Activated CD4-positive, alpha-beta T cell treated with anti-CD3 and anti-CD28 coated beads for 36 hours (primary cell): ENCODE data around the gene PPM1J. TPM values are rescaled to one million over a fixed set of nuclear protein-coding genes. Genes with fewer than 3 reads are reported as not detected.
"Not testable (repeated sequence)": the region's sequence is repeated elsewhere in the genome, so short reads cannot be mapped to it uniquely, and the experiment has no call there.

ENCODE experiments used
- ATAC-seq: fragments of 200-7000 bp; cut with Tn5 transposase; one replicate; pipeline ENCODE4 v1.10.0; 2021; ENCODE audit warnings: mild to moderate bottlenecking, moderate library complexity
- CTCF ChIA-PET: fragments of 350-600 bp; sonication (Branson Sonifier 250); formaldehyde crosslinking; loops from one replicate; lab custom pipeline; 2021; ENCODE audit warnings: antibody characterized with exemption; lab: Charles Lee
- POLR2A ChIA-PET: fragments of 350-600 bp; sonication (Branson Sonifier 250); formaldehyde crosslinking; loops from one replicate; lab custom pipeline; 2021; ENCODE audit warnings: antibody characterized with exemption, inconsistent platforms; lab: Charles Lee
- DNase-seq: peaks from one replicate; pipeline ENCODE4 v3.0.0-alpha.2; 2020
- H3K27ac Mint-ChIP-seq: one replicate; pipeline ENCODE4 v1.8.0; 2021; ENCODE audit warnings: mixed read lengths
- H3K27me3 Mint-ChIP-seq: one replicate; pipeline ENCODE4 v1.8.0; 2021; ENCODE audit warnings: mixed read lengths
- H3K36me3 Mint-ChIP-seq: one replicate; pipeline ENCODE4 v1.8.0; 2021; ENCODE audit warnings: low read depth, mixed read lengths
- H3K4me1 Mint-ChIP-seq: one replicate; pipeline ENCODE4 v1.8.0; 2021; ENCODE audit warnings: mixed read lengths
- H3K4me3 Mint-ChIP-seq: one replicate; pipeline ENCODE4 v1.8.0; 2021; ENCODE audit warnings: mild to moderate bottlenecking, moderate library complexity, mixed read lengths
- H3K9me3 Mint-ChIP-seq: one replicate; pipeline ENCODE4 v1.8.0; 2021; ENCODE audit warnings: low read depth, mixed read lengths
- intact Hi-C, 2 experiments: fragments of 100-400 bp; cut with DNase I in 1 of 2; cut with micrococcal nuclease in 1 of 2; formaldehyde crosslinking; loops; one replicate each; pipeline versions ENCODE4 v1.14.2 to v1.15.1; 2022 to 2024; cut with DNase I, micrococcal nuclease
- total RNA-seq, 2 experiments: library from RNA; stranded (reverse); gene quantifications; one replicate each; pipeline ENCODE4 v1.2.3, GENCODE V29; 2021

Gene PPM1J
- total RNA-seq, 2 experiments from 2014 or later = 0.75 to 0.88 TPM

GRCh38 chr1:112735752-112736151 lies 20.6 kb upstream of the PPM1J start:
- Mint-ChIP-seq H3K4me1 (peaks cover 24% of the 10 kb centered on the region), H3K27ac (no peak overlapping the region), H3K9me3 (peaks cover 2% of the 10 kb centered on the region), H3K4me3 (no peak overlapping the region), H3K36me3 (no peaks in the 10 kb centered on the region), H3K27me3 (peaks cover 35% of the 10 kb centered on the region)
- ATAC-seq = peak; percentile 87
- ChIA-PET CTCF (interaction anchor here (0.6 to 1.3 kb wide), 4 partner anchors 15 to 300 kb away, joined by 3 to 4 read pairs (median 3); no protein-coding TSS in a partner anchor), POLR2A (interaction anchor here (0.6 kb wide), 1 partner anchor 31 kb away, joined by 3 read pairs; no protein-coding TSS in a partner anchor)
- DNase-seq = no peak
- intact Hi-C loops = no loop called here

- POLR2A ChIA-PET = no interaction called here
- no peak for DNase-seq
- Mint-ChIP-seq H3K36me3 (no peaks in the 10 kb centered on the region), H3K27ac (no peak overlapping the region), H3K4me3 (no peak overlapping the region), H3K27me3 (peaks cover 8% of the 10 kb centered on the region), H3K4me1 (peaks cover 14% of the 10 kb centered on the region), H3K9me3 (no peaks in the 10 kb centered on the region)
- intact Hi-C loops = no loop called here
- CTCF ChIA-PET = no interaction called here
- no peak for ATAC-seq
Observed at GRCh38 chr1:112731451-112731850, 16.3 kb upstream of the PPM1J start.

- ChIA-PET CTCF (interaction anchor here (0.8 to 2.3 kb wide), 5 partner anchors 8 to 79 kb away, joined by 3 to 12 read pairs (median 6); a partner anchor contains a TSS), POLR2A (no interaction called here)
- H3K4me3 Mint-ChIP-seq = no peak overlapping the region
- peaks cover 8% of the 10 kb centered on the region for H3K27me3 Mint-ChIP-seq
- H3K27ac Mint-ChIP-seq = no peak overlapping the region
- peaks cover 7% of the 10 kb centered on the region for H3K4me1 Mint-ChIP-seq
- ATAC-seq = no peak
- no peaks in the 10 kb centered on the region for H3K9me3 Mint-ChIP-seq
- intact Hi-C loops = no loop called here
- no peaks in the 10 kb centered on the region for H3K36me3 Mint-ChIP-seq
- no peak for DNase-seq
Observed at GRCh38 chr1:112729909-112730308, 14.8 kb upstream of the PPM1J start.

- ATAC-seq, H3K36me3 Mint-ChIP-seq, intact Hi-C loops, POLR2A ChIA-PET, H3K27me3 Mint-ChIP-seq, H3K4me3 Mint-ChIP-seq, H3K27ac Mint-ChIP-seq, DNase-seq, H3K9me3 Mint-ChIP-seq, H3K4me1 Mint-ChIP-seq: not testable (repeated sequence)
- CTCF ChIA-PET = interaction anchor here (0.8 to 2.3 kb wide), 3 partner anchors 8 to 80 kb away, joined by 3 to 9 read pairs (median 5); no protein-coding TSS in a partner anchor
Observed at GRCh38 chr1:112729011-112729410, 13.9 kb upstream of the PPM1J start.

DNA sequence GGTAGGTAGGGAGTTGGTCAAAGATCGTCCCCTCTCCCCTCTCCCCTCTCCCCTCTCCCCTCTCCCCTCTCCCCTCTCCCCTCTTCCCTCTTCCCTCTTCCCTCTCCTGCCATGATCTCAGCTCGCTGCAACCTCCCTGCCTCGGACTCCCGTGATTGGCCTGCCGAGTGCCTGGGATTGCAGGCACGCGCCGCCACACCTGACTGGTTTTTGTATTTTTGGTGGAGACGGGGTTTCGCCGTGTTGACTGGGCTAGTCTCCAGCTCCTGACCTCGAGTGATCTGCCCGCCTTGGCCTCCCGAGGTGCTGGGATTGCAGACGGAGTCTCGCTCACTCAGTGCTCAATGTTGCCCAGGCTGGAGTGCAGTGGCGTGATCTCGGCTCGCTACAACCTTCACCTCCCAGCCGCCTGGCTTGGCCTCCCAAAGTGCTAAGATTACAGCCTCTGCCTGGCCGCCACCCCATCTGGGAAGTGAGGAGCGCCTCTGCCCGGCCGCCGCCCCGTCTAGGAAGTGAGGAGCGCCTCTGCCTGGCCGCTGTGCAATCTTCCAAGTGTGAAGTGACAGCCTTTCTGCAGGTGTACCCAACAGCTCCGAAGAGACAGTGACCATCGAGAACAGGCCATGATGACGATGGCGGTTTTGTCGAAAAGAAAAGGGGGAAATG lies 13.3 kb upstream of the PPM1J start:
- intact Hi-C loops, H3K9me3 Mint-ChIP-seq, POLR2A ChIA-PET, H3K27me3 Mint-ChIP-seq, H3K4me1 Mint-ChIP-seq, H3K27ac Mint-ChIP-seq, H3K4me3 Mint-ChIP-seq, ATAC-seq, H3K36me3 Mint-ChIP-seq, DNase-seq: not testable (repeated sequence)
- CTCF ChIA-PET = interaction anchor here (0.7 kb wide), 1 partner anchor 338 kb away, joined by 3 read pairs; no protein-coding TSS in a partner anchor

- intact Hi-C loops = no loop called here
- Mint-ChIP-seq H3K27me3 (peaks cover 3% of the 10 kb centered on the region), H3K27ac (no peak overlapping the region), H3K4me1 (peaks cover 8% of the 10 kb centered on the region), H3K4me3 (no peak overlapping the region), H3K9me3 (no peaks in the 10 kb centered on the region), H3K36me3 (no peaks in the 10 kb centered on the region)
- ATAC-seq (peak; percentile 13), DNase-seq (no peak)
- CTCF ChIA-PET = interaction anchor here (0.7 to 1.5 kb wide), 2 partner anchors 9 to 337 kb away, joined by 3 read pairs; a partner anchor contains a TSS
- POLR2A ChIA-PET = no interaction called here
Observed at GRCh38 chr1:112727716-112728115, 12.6 kb upstream of the PPM1J start.

DNA sequence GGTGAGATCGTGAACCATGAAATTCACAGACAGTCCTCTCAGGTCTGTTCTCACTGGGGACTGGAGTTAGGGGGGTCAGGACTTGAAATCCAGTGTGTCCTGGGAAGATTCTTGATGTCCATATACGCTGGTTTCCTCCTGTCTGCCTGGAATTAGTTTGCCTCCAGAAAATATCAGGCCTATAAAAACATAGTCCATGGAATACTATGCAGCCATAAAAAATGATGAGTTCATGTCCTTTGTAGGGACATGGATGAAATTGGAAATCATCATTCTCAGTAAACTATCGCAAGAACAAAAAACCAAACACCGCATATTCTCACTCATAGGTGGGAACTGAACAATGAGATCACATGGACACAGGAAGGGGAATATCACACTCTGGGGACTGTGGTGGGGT lies 9.1 kb upstream of the PPM1J start:
- H3K36me3 Mint-ChIP-seq, H3K9me3 Mint-ChIP-seq, H3K27me3 Mint-ChIP-seq, intact Hi-C loops, CTCF ChIA-PET, ATAC-seq, H3K4me3 Mint-ChIP-seq, H3K27ac Mint-ChIP-seq, DNase-seq, POLR2A ChIA-PET: not testable (repeated sequence)
- H3K4me1 Mint-ChIP-seq = peaks cover 14% of the 10 kb centered on the region

- Mint-ChIP-seq H3K9me3 (no peaks in the 10 kb centered on the region), H3K4me1 (peaks cover 16% of the 10 kb centered on the region), H3K4me3 (no peak overlapping the region), H3K36me3 (no peaks in the 10 kb centered on the region), H3K27ac (no peak overlapping the region), H3K27me3 (peaks cover 8% of the 10 kb centered on the region)
- ChIA-PET CTCF (interaction anchor here (1.0 to 9.6 kb wide), 2 partner anchors 82 to 105 kb away, joined by 3 to 157 read pairs; no protein-coding TSS in a partner anchor), POLR2A (interaction anchor here (0.5 to 1.1 kb wide), 2 partner anchors 16 to 22 kb away, joined by 3 read pairs; no protein-coding TSS in a partner anchor)
- ATAC-seq (peak; percentile 46), DNase-seq (peak; percentile 43)
- intact Hi-C loops = no loop called here
Observed at GRCh38 chr1:112723511-112723839, 8.3 kb upstream of the PPM1J start.

GRCh38 chr1:112722601-112723510 lies 7.7 kb upstream of the PPM1J start:
- ATAC-seq (peak; percentile 59), DNase-seq (peak; percentile 58)
- no peaks in the 10 kb centered on the region for H3K36me3 Mint-ChIP-seq
- peaks cover 16% of the 10 kb centered on the region for H3K4me1 Mint-ChIP-seq
- H3K4me3 Mint-ChIP-seq = no peak overlapping the region
- H3K9me3 Mint-ChIP-seq = no peaks in the 10 kb centered on the region
- peak overlapping the region; percentile 60 for H3K27ac Mint-ChIP-seq
- ChIA-PET POLR2A (interaction anchor here (0.5 to 1.1 kb wide), 2 partner anchors 17 to 22 kb away, joined by 3 read pairs; no protein-coding TSS in a partner anchor), CTCF (interaction anchor here (0.5 to 9.6 kb wide), 5 partner anchors 76 to 368 kb away, joined by 3 to 157 read pairs (median 9); partner anchors contain the start of gene LRIG2)
- intact Hi-C loops = no loop called here
- H3K27me3 Mint-ChIP-seq = peaks cover 8% of the 10 kb centered on the region

- Mint-ChIP-seq H3K4me3 (no peak overlapping the region), H3K4me1 (peaks cover 16% of the 10 kb centered on the region), H3K27me3 (peaks cover 8% of the 10 kb centered on the region), H3K27ac (no peak overlapping the region), H3K36me3 (no peaks in the 10 kb centered on the region), H3K9me3 (no peaks in the 10 kb centered on the region)
- intact Hi-C loops = no loop called here
- ChIA-PET POLR2A (no interaction called here), CTCF (interaction anchor here (0.5 to 9.6 kb wide), 7 partner anchors 8 to 351 kb away, joined by 3 to 157 read pairs (median 9); partner anchors contain the start of gene LRIG2)
- DNase-seq (no peak), ATAC-seq (no peak)
Observed at GRCh38 chr1:112721966-112722524, 6.9 kb upstream of the PPM1J start.

DNA sequence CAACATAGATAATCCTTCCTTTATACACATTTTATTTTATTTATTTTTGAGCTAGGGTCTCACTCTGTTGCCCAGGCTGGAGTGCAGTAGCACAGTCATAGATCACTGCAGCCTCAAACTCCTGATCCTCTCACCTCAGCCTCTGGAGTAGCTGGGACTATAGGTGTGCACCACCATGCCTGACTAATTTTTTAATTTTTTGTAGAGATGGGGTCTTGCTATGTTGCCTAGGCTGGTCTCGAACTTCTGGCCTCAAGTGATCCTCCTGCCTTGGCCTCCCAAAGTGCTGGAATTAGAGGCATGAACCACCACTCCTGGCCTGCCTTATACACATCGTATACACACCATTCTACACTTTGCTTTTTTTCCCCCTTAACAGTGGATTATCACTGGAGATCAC lies 6.2 kb upstream of the PPM1J start:
- intact Hi-C loops, H3K9me3 Mint-ChIP-seq, POLR2A ChIA-PET, H3K36me3 Mint-ChIP-seq, ATAC-seq, H3K4me3 Mint-ChIP-seq, H3K27ac Mint-ChIP-seq, DNase-seq, H3K27me3 Mint-ChIP-seq: not testable (repeated sequence)
- CTCF ChIA-PET = interaction anchor here (1.0 to 9.6 kb wide), 9 partner anchors 9 to 351 kb away, joined by 3 to 157 read pairs (median 5); partner anchors contain the start of gene LRIG2
- peaks cover 16% of the 10 kb centered on the region for H3K4me1 Mint-ChIP-seq
